Astrocyte (in vitro differentiated cells and primary cell): ENCODE measurements around the gene VPS11. TPM values are rescaled to one million over a fixed set of nuclear protein-coding genes. Genes with fewer than 3 reads are reported as not detected.
A peak's percentile ranks its signal among the peaks of the same experiment; 100 is the strongest.

Experiments used
- DNase-seq: peaks from one replicate; pipeline ENCODE4 v3.0.0-alpha.2; 2010; ENCODE audit warnings: low read depth
- FAIRE-seq: peaks from 2 replicates; lab custom pipeline; 2011; peaks lifted over from hg19 to GRCh38; lab: Jason Lieb, UNC
- H2AFZ ChIP-seq: 2 replicates; pipeline ENCODE4 v1.6.0; 2012; ENCODE audit warnings: low read depth, low read length, inconsistent platforms
- H3K27ac ChIP-seq: 2 replicates; pipeline ENCODE4 v1.5.1; 2011; ENCODE audit warnings: low read depth, low read length, inconsistent platforms
- H3K27me3 ChIP-seq: 2 replicates; pipeline ENCODE4 v1.6.0; 2011; ENCODE audit warnings: low read length, inconsistent platforms; ENCODE audit not compliant: insufficient read depth
- H3K36me3 ChIP-seq: 2 replicates; pipeline ENCODE4 v1.5.1; 2011; ENCODE audit warnings: low read length, inconsistent platforms; ENCODE audit not compliant: insufficient read depth
- H3K4me1 ChIP-seq: 2 replicates; pipeline ENCODE4 v1.5.1; 2011; ENCODE audit warnings: low read length, inconsistent platforms; ENCODE audit not compliant: insufficient read depth
- H3K4me2 ChIP-seq: 2 replicates; pipeline ENCODE4 v1.6.0; 2012; ENCODE audit warnings: low read length, inconsistent platforms
- H3K4me3 ChIP-seq: 2 replicates; pipeline ENCODE4 v1.5.1; 2011; ENCODE audit warnings: low read depth, mild to moderate bottlenecking, low read length, inconsistent platforms; ENCODE audit not compliant: insufficient read depth
- H3K79me2 ChIP-seq: 2 replicates; pipeline ENCODE4 v1.6.0; 2012; ENCODE audit warnings: mild to moderate bottlenecking, low read length, inconsistent platforms; ENCODE audit not compliant: insufficient read depth
- H3K9ac ChIP-seq: 2 replicates; pipeline ENCODE4 v1.6.0; 2012; ENCODE audit warnings: mild to moderate bottlenecking, low read length, inconsistent platforms
- H3K9me3 ChIP-seq: 2 replicates; pipeline ENCODE4 v1.5.1; 2012; ENCODE audit warnings: low read depth, mild to moderate bottlenecking, low read length, inconsistent platforms; ENCODE audit not compliant: insufficient read depth
- H4K20me1 ChIP-seq: 2 replicates; pipeline ENCODE4 v1.6.0; 2012; ENCODE audit warnings: low read length, inconsistent platforms; ENCODE audit not compliant: insufficient read depth
- H3K27ac Mint-ChIP-seq: one replicate; pipeline ENCODE4 v1.8.0; 2021; ENCODE audit warnings: mild to moderate bottlenecking, mixed read lengths; ENCODE audit not compliant: unreplicated experiment
- H3K27me3 Mint-ChIP-seq: one replicate; pipeline ENCODE4 v1.8.0; 2021; ENCODE audit warnings: low read depth, mixed read lengths; ENCODE audit not compliant: unreplicated experiment
- H3K36me3 Mint-ChIP-seq: one replicate; pipeline ENCODE4 v1.8.0; 2021; ENCODE audit warnings: low read depth, mixed read lengths; ENCODE audit not compliant: unreplicated experiment
- H3K4me1 Mint-ChIP-seq: one replicate; pipeline ENCODE4 v1.8.0; 2021; ENCODE audit warnings: low read depth, mixed read lengths; ENCODE audit not compliant: unreplicated experiment
- H3K4me3 Mint-ChIP-seq: one replicate; pipeline ENCODE4 v1.8.0; 2021; ENCODE audit warnings: mild to moderate bottlenecking, moderate library complexity, mixed read lengths; ENCODE audit not compliant: unreplicated experiment
- H3K9me3 Mint-ChIP-seq: one replicate; pipeline ENCODE4 v1.8.0; 2021; ENCODE audit warnings: mild to moderate bottlenecking, mixed read lengths; ENCODE audit not compliant: unreplicated experiment
- CTCF ChIP-seq: IDR thresholded peaks from 2 replicates; pipeline ENCODE4 v1.5.1; 2011; ENCODE audit warnings: low read depth, mild to moderate bottlenecking, inconsistent platforms, low read length, moderate library complexity; ENCODE audit not compliant: insufficient read depth
- EZH2 ChIP-seq: IDR thresholded peaks from 2 replicates; pipeline ENCODE4 v1.6.1; 2012; ENCODE audit warnings: mild to moderate bottlenecking, low read length, inconsistent platforms; ENCODE audit not compliant: insufficient read depth
- total RNA-seq: library from RNA; stranded (reverse); gene quantifications from 2 replicates; pipeline ENCODE4 v1.2.1, GENCODE V29; 2021

The VPS11 gene
- total RNA-seq, 1 donor from 2014 or later: 24.0 TPM

GRCh38 chr11:119021631-119022030 is 46.0 kb upstream of the VPS11 start:
- Mint-ChIP-seq H3K4me3 (peak overlapping the region; percentile 45), H3K9me3 (no peaks in the 10 kb centered on the region), H3K27ac (no peak overlapping the region), H3K4me1 (peaks cover 16% of the 10 kb centered on the region), H3K36me3 (peaks cover 20% of the 10 kb centered on the region), H3K27me3 (no peaks in the 10 kb centered on the region)
- TF ChIP-seq CTCF (no peak), EZH2 (no peak)
- Histone ChIP-seq H3K4me3 (no peak overlapping the region), H3K9ac (no peak overlapping the region), H3K36me3 (peaks cover 15% of the 10 kb centered on the region), H3K79me2 (peaks cover 56% of the 10 kb centered on the region), H3K9me3 (no peaks in the 10 kb centered on the region), H3K27ac (no peak overlapping the region), H3K27me3 (no peaks in the 10 kb centered on the region), H4K20me1 (peaks cover 67% of the 10 kb centered on the region), H3K4me2 (no peak overlapping the region), H2AFZ (no peak overlapping the region), H3K4me1 (peaks cover 11% of the 10 kb centered on the region)
- DNase-seq: no peak
- FAIRE-seq: no peak

DNA sequence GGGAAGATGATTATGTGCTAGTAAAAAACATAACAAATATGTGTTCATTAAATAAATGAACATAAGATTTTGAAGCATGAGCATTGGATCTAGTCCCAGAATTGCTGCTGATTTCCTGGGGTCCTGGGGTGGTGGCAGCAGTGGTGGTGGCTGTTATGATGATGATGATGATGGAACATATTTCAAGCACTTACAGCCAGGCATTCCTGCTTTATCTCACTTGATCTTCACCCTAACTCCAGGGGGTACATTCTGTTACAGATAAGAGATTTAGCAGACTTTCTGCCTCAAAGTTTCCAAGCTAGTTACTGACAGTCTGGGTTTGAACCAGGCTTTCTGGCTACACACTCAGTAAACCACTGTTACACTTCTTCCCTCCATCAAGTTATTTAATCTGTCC is 43.9 kb upstream of the VPS11 start:
- no peak overlapping the region for H3K4me3 Mint-ChIP-seq
- peaks cover 25% of the 10 kb centered on the region for H3K36me3 Mint-ChIP-seq

More for the DNA sequence above, 43.9 kb upstream of the VPS11 start:
- Histone ChIP-seq H3K4me1 (peaks cover 10% of the 10 kb centered on the region), H3K27ac (no peak overlapping the region), H3K9me3 (no peaks in the 10 kb centered on the region), H2AFZ (no peak overlapping the region), H3K36me3 (peaks cover 12% of the 10 kb centered on the region), H3K9ac (no peak overlapping the region), H3K4me3 (no peak overlapping the region), H3K4me2 (peak overlapping the region; percentile 13), H4K20me1 (peaks cover 58% of the 10 kb centered on the region), H3K79me2 (peaks cover 37% of the 10 kb centered on the region), H3K27me3 (no peaks in the 10 kb centered on the region)
- no peak overlapping the region for H3K27ac Mint-ChIP-seq
- FAIRE-seq (no peak), DNase-seq (peak; percentile 37)
- peaks cover 14% of the 10 kb centered on the region for H3K4me1 Mint-ChIP-seq
- no peaks in the 10 kb centered on the region for H3K27me3 Mint-ChIP-seq
- H3K9me3 Mint-ChIP-seq: no peaks in the 10 kb centered on the region
- TF ChIP-seq CTCF: no peak
- TF ChIP-seq EZH2: no peak
